ENCODE measurements around the gene CASZ1. TPM values are rescaled to one million over a fixed set of nuclear protein-coding genes. Genes with fewer than 3 reads are reported as not detected.
A peak's percentile ranks its signal among the peaks of the same experiment; 100 is the strongest.

CASZ1 gene
- total RNA-seq, 1 experiment from 2014 or later: 15.2 TPM

- H2AFZ ChIP-seq: no peak overlapping the region
- H3K27ac ChIP-seq: no peak overlapping the region
- ChIA-PET CTCF (interaction anchor here (0.6 kb wide), 1 partner anchor 134 kb away, joined by 7 read pairs; no protein-coding TSS in a partner anchor), POLR2A (ENCODE audit: unreplicated experiment) (no interaction called here)
- no TSS peak for BruUV-seq (replicated peaks)
- no peaks in the 10 kb centered on the region for H3K36me3 ChIP-seq (ENCODE audit: low read depth)
- no peak for DNase-seq
- no peaks in the 10 kb centered on the region for H3K9me2 ChIP-seq (ENCODE audit: insufficient read depth)
- H4K20me1 ChIP-seq (ENCODE audit: insufficient read depth): no peaks in the 10 kb centered on the region
- H3K27me3 ChIP-seq (ENCODE audit: insufficient read depth, low read depth): no peaks in the 10 kb centered on the region
- peaks cover 21% of the 10 kb centered on the region for H3K4me1 ChIP-seq (replicated peaks; ENCODE audit: insufficient read depth)
- H3K4me3 ChIP-seq: peak overlapping the region; percentile 62
- no peaks in the 10 kb centered on the region for H3K9me3 ChIP-seq (ENCODE audit: insufficient read depth, low read depth)
- H3K4me2 ChIP-seq: peak overlapping the region; percentile 74
- intact Hi-C loops (cut with micrococcal nuclease; ENCODE audit: unreplicated experiment): loop anchor here (2.0 to 5.0 kb wide), 3 partner anchors 161 to 181 kb away; no protein-coding TSS in a partner anchor
- no peaks in the 10 kb centered on the region for H3F3A ChIP-seq (ENCODE audit: insufficient read depth, low read depth)
- TF ChIP-seq EZH2 (IDR thresholded peaks at IDR 0.05; ENCODE audit: low read depth): no peak
- TF ChIP-seq CTCF (conservative IDR thresholded peaks at IDR 0.05): no peak
- no peaks in the 10 kb centered on the region for H3K79me2 ChIP-seq (ENCODE audit: low read depth)
Observed at GRCh38 chr1:10693497-10694273, 102.8 kb downstream of the CASZ1 start.

GRCh38 chr1:10693152-10693496 is 103.3 kb downstream of the CASZ1 start:
- Histone ChIP-seq H3K4me1 (replicated peaks; ENCODE audit: insufficient read depth) (peaks cover 16% of the 10 kb centered on the region), H4K20me1 (ENCODE audit: insufficient read depth) (no peaks in the 10 kb centered on the region), H3K9me2 (ENCODE audit: insufficient read depth) (no peaks in the 10 kb centered on the region), H3F3A (ENCODE audit: insufficient read depth, low read depth) (no peaks in the 10 kb centered on the region), H3K4me3 (peak overlapping the region; percentile 62; the same call in 1 of the 2 replicates), H3K4me2 (peak overlapping the region; percentile 74), H2AFZ (no peak overlapping the region), H3K79me2 (ENCODE audit: low read depth) (no peaks in the 10 kb centered on the region), H3K27me3 (ENCODE audit: insufficient read depth, low read depth) (no peaks in the 10 kb centered on the region), H3K27ac (peak overlapping the region; percentile 32; the same call in 1 of the 2 replicates), H3K9me3 (ENCODE audit: insufficient read depth, low read depth) (no peaks in the 10 kb centered on the region), H3K36me3 (ENCODE audit: low read depth) (no peaks in the 10 kb centered on the region)
- no peak for TF ChIP-seq CTCF (conservative IDR thresholded peaks at IDR 0.05)
- no peak for TF ChIP-seq EZH2 (IDR thresholded peaks at IDR 0.05; ENCODE audit: low read depth)
- BruUV-seq (replicated peaks): TSS peak; percentile 75
- DNase-seq: peak in 1 of 2 experiments; percentile 67
- intact Hi-C loops (cut with micrococcal nuclease; ENCODE audit: unreplicated experiment): loop anchor here (2.0 to 5.0 kb wide), 3 partner anchors 161 to 181 kb away; no protein-coding TSS in a partner anchor
- ChIA-PET POLR2A (ENCODE audit: unreplicated experiment) (no interaction called here), CTCF (interaction anchor here (0.6 to 0.7 kb wide), 2 partner anchors 134 to 166 kb away, joined by 4 to 7 read pairs; no protein-coding TSS in a partner anchor)

GRCh38 chr1:10692401-10693021 is 103.9 kb downstream of the CASZ1 start:
- Histone ChIP-seq H3K9me2 (ENCODE audit: insufficient read depth) (no peaks in the 10 kb centered on the region), H3K36me3 (ENCODE audit: low read depth) (no peaks in the 10 kb centered on the region), H3K27ac (peak overlapping the region; percentile 32; the same call in 1 of the 2 replicates), H4K20me1 (ENCODE audit: insufficient read depth) (no peaks in the 10 kb centered on the region), H3K27me3 (ENCODE audit: insufficient read depth, low read depth) (no peaks in the 10 kb centered on the region), H3K4me2 (peak overlapping the region; percentile 74), H2AFZ (no peak overlapping the region), H3K9me3 (ENCODE audit: insufficient read depth, low read depth) (no peaks in the 10 kb centered on the region), H3K79me2 (ENCODE audit: low read depth) (no peaks in the 10 kb centered on the region), H3K4me1 (replicated peaks; ENCODE audit: insufficient read depth) (peaks cover 18% of the 10 kb centered on the region), H3K4me3 (no peak overlapping the region; the same call in 1 of the 2 replicates), H3F3A (ENCODE audit: insufficient read depth, low read depth) (no peaks in the 10 kb centered on the region)
- intact Hi-C loops (cut with micrococcal nuclease; ENCODE audit: unreplicated experiment): loop anchor here (1.0 to 5.0 kb wide), 4 partner anchors 160 to 218 kb away; no protein-coding TSS in a partner anchor
- BruUV-seq (replicated peaks): no TSS peak
- POLR2A ChIA-PET (ENCODE audit: unreplicated experiment): no interaction called here
- CTCF ChIA-PET: interaction anchor here (0.7 kb wide), 2 partner anchors 157 to 167 kb away, joined by 4 to 5 read pairs; no protein-coding TSS in a partner anchor
- DNase-seq: peak; percentile 43 to 65
- TF ChIP-seq CTCF (conservative IDR thresholded peaks at IDR 0.05) (peak; percentile 60), EZH2 (IDR thresholded peaks at IDR 0.05; ENCODE audit: low read depth) (no peak)

Measured in PC-9 (cell line).